Epidermal melanocyte (primary cell): ENCODE data around the gene NEK7.
"Not testable (repeated sequence)": the region's sequence is repeated elsewhere in the genome, so short reads cannot be mapped to it uniquely, and the experiment has no call there.

ENCODE experiments used
- DNase-seq: peaks from one replicate; pipeline ENCODE4 v3.0.0; 2011; ENCODE audit warnings: low spot score; ENCODE audit not compliant: insufficient read length

Gene NEK7

DNA sequence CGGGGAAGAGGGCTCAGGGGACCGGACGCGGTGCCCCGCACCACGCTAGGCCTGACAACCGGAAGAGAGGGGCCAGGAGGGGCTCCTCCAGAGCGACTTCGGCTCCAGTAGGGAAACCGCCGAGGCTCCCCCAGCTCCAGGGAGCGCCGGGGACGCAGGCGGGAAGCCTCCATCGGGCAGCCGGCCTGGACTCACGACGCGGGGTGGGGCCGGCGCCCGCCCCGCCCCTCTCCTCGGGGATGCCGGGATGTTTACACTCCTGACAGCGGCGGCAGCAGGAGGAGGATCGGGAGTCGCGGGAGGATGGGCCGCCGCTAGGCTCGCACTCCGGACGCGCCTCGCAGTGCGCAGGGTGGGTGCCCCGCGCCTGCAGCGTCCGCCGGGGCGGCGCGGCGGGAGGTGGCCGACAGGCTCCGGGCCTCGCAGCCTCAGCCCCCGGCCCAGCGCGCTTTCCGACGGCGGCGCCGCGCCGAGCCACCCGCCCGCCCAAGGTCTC is at the start of gene NEK7:
NEK7 (plus strand) TSS at position 254 of the 496 bp plus-strand sequence. CDS start 75,583 bp downstream, outside the sequence.
- DNase-seq: peak; percentile 56

DNA sequence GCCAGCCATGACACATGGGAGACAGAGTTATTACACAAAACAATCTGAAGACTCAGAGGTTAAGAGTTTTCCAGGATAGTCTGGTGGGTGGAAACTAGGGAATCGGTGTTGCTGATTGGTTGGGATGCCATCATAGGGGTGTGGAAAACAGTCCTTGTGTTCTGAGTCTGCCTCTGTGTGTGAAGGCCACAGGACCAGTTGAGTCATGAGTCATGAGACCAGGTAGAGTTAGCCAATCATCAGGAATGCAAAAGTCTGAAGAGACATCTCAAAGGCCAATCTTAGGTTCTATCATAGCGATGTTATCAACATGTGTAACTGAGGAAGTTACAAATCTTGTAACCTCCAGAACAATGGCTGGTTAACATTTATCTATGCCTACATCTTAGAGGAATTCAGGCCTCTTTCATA is 49.7 kb upstream of the NEK7 start:
- DNase-seq: no peak

DNA sequence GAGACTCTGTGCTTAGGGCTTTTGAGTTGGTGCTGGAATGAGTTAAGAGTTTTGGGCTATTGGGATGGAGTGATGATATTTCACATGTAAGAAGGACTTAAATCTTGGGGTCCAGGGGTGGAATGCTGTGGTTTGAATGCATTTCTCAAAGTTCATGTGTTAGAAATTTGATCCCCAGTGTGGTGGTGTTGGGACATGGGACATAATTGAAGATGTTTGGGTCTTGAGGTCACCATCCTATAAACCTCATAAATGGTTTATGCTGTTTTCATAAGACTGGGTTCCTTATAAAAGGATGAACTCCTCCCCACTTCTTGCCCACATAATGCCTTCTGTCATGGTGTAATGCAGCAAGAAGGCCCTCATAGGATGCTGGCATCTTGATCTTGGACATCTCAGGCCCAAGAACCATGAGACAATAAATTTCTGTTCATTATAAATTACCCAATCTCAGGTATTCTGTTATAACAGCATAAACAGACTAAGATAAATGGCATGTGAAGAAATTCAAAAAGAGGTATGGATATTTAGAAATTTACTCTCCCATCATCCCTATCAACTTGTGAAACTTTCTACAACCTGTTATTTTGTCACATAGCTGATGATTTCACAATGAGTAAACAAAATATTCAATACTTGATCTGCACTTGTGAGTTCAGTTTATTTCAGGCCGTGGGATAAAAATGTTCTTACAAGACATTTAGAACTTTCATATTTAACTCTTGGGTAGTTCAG is 48.0 kb upstream of the NEK7 start:
- no peak for DNase-seq

DNA sequence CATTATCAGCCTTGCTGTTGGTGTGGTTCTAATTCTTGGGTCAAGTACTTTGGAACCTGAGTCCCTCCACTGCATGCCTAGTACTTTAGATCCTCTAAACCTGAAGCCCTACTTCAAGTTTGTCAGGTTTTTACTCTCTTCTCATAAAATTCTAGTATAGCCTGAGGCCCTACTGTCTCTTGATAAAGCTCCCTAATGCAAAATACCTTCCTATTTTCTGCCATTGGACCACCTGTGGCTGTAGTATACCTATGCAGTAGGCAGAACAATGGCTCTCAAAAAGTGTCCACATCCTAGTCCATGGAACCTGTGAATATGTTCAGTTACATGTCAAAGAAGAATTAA is 47.5 kb upstream of the NEK7 start:
- DNase-seq: no peak

DNA sequence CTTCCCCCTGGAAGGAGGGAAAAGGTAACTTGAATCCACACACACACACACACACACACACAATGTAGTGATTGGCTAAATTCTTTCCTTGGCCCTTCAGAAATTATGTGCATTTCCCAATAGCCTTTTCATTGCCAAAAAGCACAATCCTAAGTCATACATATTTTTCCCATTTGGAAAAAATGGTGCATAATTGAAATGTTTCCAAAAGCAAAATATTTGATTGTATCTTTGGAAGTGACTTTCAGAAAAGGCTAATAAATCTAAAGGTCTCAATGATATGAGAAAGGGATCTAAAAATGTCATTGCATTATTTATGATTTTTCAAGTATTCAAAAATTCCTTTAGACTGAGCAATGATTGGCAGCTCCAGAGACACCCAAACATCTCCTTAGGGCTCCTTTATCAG is 43.5 kb upstream of the NEK7 start:
- no peak for DNase-seq

DNA sequence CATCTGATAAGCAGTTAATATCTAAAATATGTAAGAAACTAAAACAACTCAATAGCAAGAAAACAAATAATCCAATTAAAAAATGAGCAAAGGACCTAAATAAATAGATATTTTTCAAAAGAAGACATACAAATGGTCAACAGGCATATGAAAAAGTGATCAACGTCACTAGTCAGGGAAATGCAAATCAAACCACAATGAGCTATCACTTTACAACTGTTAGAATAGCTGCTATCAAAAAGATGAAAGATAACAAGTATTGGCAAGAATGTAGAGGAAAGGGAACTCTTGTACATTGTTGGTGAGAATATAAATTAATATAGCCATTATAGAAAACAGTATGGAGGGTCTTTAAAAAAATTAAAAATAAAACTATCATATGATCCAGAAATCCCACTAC is 40.7 kb upstream of the NEK7 start:
- DNase-seq: no peak

DNA sequence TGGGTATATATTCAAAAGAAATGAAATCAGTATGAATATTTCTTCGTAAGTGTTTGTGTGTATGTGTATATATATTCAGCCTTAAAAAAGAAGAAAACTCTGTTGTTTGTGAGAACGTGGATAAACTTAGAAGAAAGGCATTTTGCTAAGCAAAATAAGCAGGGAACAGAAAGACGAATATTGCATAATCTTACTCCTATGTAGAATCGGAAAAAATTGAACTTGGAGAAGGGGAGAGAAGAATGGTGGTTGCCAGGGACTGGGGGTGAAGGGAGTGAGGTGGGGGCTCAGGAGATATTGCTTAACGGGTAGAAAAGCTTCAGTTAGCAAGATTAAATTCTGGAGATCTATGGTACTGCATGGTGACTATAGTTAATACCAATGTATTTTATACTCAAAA is 40.3 kb upstream of the NEK7 start:
- no peak for DNase-seq

DNA sequence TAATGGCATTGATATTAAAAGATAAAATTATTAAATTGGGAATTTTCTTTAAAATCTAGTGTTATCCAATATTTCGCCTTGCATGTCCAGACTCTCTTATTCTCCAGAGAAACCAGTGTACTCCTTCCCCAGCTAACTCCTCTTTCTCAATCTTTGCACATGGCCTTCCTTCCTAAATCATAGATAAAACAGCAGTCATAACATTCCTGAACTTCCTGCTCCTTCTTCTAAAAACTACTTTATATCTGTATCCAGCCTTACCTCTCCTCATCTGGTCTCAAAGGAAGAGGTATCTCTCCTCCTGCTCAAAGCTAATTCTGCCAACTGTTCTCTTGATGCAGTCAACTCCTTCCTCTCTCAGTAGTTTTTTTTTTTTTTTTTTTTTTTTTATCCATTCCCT is 39.5 kb upstream of the NEK7 start:
- no peak for DNase-seq

DNA sequence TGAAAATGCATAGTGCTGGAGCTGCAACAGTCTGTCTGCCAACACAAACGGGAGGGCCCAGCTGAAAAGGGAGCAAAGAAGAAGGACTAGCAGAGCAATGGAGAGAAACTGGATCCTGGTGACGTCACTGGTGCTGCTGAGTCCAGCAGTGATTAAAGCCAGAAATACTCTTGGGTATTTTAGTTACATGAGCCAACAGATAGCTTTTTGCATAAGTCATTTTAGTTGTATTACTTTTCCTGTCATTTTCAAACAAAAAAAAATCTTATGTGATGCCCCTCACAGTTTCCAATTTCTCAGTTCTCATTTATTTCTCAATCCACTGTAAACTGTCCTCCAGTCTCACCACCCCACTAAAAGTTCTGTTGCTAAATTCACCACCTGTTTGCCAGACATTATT is 38.7 kb upstream of the NEK7 start:
- no peak for DNase-seq

DNA sequence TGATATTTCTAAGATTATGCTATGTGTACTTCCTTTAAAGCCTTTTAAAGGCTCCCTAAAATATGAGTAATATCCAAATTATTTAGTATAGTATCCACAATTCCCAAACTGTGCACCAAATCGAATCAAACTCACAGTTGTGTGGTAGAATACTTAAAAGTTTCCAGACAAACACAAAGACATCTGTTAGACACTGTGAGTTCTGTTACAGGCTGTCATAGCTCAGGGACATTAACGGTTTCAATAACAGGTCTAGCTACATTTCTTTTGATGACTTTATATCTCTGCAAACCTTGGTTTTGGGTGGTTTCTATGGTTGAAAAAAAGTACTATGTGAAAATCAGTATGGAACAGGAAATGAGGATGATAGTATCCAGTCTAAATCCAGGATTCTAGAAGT is 36.9 kb upstream of the NEK7 start:
- no peak for DNase-seq

DNA sequence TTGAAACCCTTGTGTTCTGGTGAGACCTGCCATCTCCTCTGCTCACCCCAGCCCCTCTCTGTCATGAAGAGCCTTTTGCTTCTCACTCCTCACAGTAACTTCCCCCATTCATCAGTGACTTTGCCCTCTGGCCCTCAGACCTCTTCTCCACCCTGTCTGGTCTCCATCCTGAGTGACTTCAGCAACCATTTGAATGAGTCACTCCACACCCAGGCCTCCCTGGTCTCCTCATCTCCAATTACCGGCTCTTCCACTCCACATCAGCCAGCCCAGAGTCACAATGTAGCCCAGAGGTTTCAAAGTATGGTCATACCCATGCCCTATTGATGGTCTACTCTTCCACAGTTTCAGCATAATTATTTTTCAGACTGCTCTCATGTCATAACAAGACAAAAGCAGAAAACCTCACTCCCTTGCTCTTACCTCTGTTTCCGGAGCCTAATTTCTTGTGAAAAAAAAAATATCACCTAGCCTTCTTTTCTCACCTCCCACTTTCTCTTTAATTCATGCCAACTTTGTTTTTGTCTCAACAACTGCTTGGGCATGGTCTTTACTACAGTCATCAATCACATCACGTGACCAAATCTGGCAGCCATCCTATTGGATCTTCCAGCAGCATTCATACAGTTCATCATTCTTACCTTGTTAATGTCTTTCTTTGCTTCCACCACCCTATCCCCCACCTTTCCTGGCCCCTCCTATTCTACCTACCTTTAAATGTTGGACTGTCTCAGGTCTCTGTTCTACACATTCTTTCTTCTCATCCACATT is 35.6 kb upstream of the NEK7 start:
- no peak for DNase-seq

DNA sequence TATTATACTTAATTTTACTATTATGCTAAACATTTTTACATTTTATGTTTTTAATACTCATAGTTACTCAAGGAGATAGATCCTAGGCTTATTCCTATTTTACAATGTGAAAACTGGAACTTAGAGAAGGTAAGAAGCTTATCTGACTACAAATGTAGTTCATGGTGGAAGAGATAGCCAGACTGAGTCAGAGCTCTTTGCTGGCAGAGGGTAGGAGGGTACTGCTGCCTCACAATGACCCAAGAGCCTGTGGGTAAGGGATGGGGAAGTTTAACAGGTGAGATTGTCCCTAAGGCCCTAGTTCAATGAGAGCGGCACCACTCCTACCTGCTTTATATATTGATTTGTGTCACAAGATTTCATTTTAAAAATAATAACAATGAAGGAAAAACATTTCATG is 34.1 kb upstream of the NEK7 start:
- no peak for DNase-seq

DNA sequence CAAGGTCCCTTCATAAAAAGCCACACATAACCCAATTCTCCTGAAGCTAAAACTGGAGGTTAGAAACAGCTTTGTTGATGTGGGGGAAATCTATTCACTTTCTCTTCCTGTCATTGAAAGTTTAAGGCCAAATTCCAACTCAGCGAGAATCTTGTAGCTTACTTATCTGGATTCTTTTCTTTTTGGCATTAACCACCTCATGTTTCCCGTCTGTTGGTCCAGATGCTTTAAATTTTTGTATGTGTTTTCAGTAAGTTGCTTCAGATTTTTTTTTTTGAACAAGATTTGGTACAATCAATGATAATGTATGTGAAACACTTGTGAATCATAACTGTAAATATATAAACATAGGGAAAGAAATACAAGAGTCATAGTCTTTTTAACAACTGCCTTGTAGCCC is 33.7 kb upstream of the NEK7 start:
- DNase-seq: no peak

DNA sequence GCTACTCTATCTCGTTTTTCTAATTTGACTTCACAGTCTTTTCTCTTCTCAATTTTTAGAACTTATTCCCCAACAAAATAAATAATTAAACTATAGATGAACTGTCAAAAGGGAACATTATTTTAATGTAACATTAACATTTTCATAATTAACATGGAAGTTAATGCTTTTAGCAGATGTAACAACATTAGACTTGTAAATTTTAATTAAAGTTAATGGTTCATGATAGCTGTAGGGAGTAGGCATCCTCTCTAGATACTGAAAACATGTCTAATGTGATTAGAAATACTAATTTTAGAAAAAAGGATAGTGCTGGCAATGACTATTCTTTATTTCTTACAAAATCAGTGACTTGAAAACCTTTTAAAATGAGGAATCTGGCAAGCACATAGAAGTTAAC is 32.1 kb upstream of the NEK7 start:
- DNase-seq: no peak

DNA sequence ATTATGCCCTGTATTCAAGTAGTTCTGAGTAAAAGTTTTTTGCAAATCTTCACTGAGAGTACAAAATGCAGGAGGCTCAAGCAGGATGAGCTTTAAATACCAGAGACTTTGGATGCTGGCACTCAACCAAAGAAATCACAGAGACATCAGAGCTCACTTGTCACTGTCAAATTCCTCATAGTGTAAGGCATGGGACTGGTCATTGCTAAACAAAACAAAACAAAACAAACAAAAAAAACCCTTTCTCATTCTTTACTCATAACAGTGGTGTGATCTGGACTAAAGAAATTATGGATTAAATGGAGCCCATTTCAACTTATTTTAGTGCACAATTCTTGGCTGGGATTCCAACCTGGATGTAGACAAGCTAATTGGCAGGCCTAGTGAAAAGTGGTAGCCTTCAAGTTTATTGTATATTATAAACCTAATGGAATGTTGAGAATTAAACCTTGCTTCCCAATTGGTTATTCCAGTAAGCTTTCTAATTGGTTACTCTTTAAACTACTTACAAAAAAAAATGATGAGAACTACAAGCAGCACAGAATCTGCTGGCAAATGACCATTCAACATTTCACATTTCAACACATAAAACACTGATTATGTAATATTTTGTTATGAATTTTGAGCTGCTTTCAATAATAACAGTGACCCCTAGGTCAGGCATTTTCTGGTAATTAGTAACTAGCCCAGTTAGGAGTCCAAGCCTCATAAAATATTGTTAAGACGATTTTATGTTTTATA is 30.6 kb upstream of the NEK7 start:
- peak; percentile 21 for DNase-seq

DNA sequence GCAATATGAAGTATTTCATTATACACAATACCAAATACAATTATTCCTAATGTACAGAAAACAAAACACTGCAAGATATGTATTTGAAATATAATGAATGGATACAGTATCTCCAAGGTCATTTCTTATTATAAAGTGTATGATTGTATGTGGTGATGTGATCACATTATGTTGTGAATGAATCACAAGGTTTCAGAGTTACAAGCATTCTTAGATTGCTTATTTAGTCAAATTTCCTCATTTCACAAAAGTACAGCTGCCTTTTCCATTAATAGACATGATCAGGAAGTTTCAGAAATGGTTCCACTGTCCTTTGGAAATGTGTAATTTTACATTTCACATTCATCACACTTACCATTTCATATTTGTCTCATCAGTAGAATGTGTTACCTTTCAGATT is 28.3 kb upstream of the NEK7 start:
- DNase-seq: no peak

DNA sequence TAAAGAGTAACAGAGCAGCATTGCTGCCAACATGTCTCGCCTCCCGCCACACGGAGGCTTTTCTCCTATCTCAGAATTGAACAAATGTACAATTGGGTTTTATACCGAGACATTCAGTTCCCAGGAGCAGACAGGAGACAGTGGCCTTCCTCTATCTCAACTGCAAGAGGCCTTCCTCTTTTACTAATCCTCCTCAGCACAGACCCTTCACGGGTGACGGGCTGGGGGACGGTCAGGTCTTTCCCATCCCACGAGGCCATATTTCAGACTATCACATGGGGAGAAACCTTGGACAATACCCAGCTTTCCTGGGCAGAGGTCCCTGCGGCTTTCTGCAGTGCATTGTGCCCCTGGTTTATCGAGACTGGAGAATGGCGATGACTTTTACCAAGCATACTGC is 26.7 kb upstream of the NEK7 start:
- not testable (repeated sequence) for DNase-seq

DNA sequence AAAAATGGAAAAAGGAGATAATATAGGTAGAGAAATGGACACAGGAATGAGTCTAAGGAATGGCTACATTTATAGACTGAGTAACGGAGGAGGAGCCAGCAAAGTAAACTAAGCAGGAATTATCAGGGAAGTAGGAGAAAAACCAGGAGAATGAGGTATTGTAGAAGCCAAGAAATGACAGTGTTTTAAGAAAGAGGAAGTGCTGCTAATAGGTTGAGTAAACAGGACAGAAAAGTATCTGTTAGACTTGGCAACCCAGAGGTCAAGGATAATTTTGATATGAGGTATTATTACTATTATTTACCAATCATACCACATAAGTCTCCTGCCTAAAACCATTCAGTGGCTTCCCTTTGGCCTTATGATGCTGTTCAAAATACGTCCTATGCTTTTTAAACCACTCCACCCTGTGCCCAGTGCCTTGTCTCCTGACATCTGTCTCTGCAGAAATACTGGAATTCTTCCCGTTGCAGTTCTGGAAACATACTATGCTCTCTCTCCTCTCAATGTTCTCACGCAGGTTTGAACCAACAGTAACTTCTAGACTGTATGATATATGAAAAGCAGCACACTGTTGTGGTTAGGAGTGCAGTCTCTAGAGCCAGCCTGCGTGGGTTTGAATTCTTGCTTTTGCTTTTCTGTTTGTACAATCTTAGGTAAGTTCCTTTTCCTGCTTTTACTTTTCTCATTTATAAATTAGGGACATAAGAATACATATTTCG is 24.6 kb upstream of the NEK7 start:
- no peak for DNase-seq

DNA sequence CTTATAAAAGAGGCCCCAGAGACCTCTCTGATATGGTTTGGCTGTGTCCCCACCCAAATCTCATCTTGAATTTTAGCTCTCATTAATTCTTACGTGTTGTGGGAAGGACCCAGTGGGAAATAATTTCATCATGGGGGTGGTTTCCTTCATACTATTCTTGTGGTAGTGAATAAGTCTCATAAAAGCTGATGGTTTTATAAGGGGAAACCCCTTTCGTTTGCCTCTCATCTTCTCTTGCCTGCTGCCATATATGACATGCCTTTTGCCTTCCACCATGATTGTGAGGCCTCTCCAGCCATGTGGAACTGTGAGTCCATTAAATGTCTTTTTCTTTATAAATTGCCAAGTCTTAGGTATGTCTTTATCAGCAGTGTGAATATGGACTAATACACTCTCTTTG is 22.5 kb upstream of the NEK7 start:
- no peak for DNase-seq

DNA sequence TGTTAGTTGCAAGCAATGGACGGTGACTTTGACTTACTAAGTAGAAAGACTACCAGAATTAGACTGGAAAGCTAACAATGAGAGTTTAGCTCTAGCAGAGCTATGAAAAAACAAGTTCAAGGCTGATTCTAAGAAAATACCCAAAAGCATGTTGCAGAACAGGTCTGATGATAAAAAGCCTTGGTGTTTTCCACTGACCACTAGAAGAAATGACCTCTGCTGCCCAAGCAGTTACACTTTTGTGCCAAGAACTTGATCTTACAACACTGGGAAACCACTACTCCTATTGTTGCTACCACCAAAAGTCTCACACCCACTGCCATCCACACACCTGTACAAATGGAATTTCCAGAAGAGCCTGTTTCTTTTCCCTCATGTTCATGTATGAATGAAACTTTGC is 21.4 kb upstream of the NEK7 start:
- no peak for DNase-seq

DNA sequence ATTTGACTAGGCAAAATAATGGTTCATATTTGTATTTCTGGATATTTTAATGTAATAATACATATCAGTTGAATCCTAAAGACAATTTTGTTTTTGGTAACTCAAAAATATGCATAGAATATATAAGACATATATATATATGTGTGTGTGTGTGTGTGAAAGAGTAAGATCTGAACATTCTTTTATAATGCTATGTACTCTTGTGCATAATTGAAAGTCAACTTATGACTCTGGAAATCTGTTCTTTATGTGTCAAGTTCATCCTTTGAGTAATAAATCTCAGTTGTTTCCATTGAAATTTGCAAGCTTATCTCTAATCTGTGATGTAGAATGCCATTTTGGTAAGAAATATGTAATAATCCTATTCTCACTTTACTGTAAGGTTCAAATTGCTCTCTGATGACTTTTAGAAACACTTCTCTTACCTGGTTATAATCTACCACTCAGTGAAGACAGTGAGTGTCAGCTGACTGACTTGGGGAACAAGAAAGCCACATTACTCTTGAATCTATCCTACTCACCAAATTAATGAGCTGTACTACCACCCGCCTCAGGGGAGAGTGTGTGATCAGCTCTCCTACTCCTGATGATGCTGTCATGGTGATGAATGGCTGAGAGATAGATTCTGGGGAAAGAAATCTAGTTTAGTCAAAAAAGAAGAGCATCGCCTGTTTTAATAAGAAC is 15.0 kb upstream of the NEK7 start:
- no peak for DNase-seq
